GM21723 (cell line): ENCODE results near the gene MAP4K2.
"Not testable (repeated sequence)": the region's sequence is repeated elsewhere in the genome, so short reads cannot be mapped to it uniquely, and the experiment has no call there.

ENCODE experiments used
- ATAC-seq: cut with Tn5 transposase; IDR thresholded peaks from one replicate; pipeline ENCODE4 v1.9.1; 2021; ENCODE audit warnings: mild to moderate bottlenecking, moderate library complexity; ENCODE audit not compliant: unreplicated experiment

MAP4K2 gene

DNA sequence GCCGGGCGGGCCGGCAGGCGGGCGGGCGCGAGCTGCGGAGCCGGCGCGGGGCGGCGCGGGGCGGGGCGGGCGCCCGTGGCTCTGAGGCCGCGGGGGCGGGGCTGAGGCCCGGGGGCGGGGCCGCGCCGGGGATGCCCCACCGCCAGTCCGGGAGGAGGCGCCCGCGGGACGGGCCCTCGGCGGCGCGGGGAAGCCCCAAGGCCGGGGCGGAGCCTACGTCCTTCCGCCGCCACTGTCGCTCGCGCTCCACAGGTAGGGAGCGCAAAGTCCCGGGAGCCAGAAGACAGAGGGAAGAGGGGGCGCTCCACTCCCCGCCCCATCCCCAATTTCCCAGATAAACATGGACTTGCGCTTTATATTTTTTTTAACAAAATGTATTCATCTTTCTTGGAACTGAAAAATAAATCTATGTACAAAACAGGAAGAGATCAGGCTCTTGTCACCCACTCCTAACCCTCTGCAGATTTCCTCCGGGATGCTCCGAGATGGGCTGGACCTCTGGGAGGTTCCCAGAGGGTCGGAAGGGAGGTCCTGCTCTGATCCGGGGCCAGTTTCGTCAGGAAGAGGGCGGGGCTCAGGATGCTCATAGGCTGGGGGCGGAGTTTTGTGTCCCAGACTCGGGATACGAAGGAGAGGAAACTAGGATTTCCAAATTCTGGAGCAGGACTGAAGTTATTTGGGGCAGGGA lies at the start of gene MAP4K2:
Gene MAP4K2, minus strand, starts transcription at position 57 of the 688 bp plus-strand sequence. CDS start 65 bp downstream, outside the sequence.
- peak; percentile 63 for ATAC-seq

GRCh38 chr11:64851831-64852351 lies 48.9 kb upstream of the MAP4K2 start:
- ATAC-seq = peak; percentile 13

DNA sequence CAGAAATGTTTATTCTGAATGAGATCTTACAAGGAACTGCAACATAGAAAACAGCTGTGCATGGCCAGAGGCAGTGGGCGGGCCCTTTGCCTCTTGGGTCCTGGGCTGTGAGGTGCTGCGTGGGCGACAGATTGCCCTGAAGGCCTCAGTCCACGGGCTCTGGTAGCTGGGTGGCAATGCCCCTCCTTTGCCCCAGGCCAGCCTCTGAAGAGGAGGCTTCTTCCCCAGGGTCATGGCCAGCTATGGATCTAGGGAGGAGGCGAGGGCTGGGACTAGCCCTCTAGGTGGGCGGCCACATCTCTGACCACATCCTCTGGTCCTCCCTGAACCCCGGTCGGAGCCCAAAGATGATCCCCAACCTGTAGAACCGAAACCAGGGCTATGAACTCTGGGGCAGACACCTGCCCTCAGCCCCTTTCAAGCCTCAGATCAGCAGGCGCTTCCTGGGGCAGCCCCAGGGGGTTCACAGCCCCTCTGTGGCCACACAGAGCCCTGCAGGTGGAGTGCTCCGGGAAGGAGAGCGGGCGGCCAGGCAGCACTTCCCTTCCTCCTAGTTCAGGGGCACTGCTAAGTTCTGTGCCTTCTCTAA lies 48.1 kb upstream of the MAP4K2 start:
- peak; percentile 65 for ATAC-seq

GRCh38 chr11:64849598-64850356 lies 46.8 kb upstream of the MAP4K2 start:
- ATAC-seq = no peak

- ATAC-seq = no peak
Measured at GRCh38 chr11:64848826-64849597, 46.0 kb upstream of the MAP4K2 start.

- no peak for ATAC-seq
Measured at GRCh38 chr11:64848214-64848825, 45.3 kb upstream of the MAP4K2 start.

DNA sequence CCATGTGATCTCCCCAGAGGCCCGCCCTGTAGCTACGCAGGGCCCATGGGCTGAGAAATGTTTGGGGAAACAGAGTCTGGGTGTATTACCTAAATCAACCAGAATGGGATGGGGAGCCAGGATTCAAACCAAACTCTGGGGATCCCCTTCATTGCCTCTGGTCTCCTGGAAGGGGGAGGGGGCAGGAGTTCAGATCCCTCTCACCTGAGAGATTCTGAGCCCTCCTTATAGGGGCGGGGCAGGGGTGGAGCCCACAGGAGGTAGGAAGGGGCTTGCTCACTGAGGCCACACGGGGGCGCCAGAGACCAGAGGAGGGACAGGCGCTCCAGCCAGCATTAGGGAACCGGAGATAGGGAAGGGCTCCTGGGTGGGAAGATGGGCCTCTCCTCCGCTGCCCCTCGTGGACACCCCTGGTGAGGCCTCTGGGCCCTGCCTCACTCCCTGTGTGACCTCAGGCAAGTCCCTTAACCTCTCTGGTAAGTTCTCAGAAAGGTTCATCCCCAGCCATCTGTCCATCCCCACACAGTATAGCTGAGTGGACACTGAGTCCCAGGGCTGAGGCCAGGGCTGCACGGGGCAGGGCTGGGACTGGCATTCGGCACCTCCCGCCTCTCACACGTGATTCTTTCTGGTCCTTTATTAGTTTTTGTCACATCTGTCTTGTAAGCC lies 44.1 kb upstream of the MAP4K2 start:
- no peak for ATAC-seq

DNA sequence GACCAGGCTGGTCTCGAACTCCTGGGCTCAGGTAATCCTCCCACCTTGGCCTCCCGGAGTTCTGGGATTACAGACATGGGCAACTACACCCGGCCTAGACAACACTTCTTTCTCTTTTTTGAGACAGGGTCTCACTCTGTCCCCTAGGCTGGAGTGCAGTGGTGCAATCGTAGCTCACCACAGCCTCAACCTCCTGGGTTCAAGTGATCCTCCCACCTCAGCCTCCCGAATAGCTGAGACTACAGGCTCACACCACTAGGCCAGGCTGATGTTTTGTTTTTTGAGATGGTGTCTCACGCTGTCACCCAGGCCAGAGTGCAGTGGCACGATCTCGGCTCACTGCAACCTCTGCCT lies 42.7 kb upstream of the MAP4K2 start:
- not testable (repeated sequence) for ATAC-seq

DNA sequence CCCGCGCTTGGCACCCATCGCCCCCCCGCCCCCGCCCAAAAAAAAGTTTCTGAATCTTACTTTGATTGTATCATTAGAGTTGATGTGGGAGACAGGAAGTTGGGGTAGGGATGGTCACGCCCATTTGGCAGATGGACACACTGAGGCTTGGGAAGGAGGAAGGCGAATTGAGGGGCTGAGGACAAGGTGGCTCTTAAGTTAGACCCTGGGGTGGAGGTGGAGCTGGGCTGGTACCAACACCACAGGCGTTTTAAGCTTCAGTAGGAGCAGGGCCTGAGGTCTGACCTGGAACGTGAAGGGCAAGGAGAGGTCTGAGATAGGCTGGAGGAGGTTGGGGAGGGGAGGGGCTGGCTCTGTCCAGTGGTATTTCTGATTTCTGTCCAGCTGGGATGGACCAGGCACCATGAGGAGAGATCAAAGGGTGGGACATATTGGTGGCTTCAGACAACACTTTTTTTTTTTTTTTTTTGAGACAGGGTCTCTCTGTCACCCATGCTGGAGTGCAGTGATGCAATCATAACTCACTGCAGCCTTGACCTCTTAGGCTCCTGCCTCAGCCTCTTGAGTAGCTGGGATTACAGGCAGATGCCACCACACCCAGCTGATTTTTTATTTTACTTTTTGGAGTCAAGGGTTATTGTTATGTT lies 42.2 kb upstream of the MAP4K2 start:
- no peak for ATAC-seq

DNA sequence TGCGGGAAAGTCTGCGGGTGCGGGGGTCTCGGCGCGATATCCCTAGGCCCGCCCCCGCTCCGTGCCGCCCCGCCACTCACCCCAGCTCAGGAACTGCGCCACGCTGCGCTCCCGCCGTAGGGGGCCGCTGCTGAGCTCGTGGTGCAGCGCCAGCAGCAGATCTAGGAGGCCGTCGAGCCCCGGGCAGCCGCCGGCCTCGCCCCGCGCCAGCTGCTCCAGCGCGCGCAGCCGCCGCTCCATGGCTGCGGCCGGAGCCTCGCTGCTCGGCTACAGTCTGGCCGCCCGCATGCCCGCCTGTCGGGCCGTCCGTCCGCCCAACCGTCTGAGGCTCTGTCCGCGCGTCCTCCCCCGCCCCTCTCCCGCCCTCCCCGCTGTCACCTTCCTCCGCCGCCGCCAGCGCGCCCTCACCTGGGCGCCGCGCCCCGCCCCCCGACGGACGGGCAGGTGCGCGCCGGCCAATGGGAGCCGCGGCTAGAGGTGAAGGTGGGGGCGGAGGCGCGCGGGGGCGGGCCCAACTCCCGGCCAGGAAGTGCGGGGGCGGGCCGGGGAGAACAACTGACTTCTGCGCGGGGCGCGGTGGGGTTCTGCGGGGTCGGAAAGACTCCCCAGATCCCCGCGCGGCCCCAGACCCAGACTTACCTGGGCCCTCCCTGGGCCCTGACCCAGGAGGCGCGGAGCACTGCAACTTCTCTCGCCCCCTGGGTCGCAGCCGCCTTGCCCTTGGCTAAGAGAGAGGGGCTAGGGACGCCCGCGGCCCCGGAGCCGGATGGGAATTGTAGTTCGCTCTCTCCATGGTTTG lies 41.5 kb upstream of the MAP4K2 start, which contains the start of gene CDC42BPG:
Gene CDC42BPG, minus strand, starts transcription at position 324 of the 799 bp plus-strand sequence. Its CDS starts 84 bp downstream, at position 240.
- no peak for ATAC-seq

DNA sequence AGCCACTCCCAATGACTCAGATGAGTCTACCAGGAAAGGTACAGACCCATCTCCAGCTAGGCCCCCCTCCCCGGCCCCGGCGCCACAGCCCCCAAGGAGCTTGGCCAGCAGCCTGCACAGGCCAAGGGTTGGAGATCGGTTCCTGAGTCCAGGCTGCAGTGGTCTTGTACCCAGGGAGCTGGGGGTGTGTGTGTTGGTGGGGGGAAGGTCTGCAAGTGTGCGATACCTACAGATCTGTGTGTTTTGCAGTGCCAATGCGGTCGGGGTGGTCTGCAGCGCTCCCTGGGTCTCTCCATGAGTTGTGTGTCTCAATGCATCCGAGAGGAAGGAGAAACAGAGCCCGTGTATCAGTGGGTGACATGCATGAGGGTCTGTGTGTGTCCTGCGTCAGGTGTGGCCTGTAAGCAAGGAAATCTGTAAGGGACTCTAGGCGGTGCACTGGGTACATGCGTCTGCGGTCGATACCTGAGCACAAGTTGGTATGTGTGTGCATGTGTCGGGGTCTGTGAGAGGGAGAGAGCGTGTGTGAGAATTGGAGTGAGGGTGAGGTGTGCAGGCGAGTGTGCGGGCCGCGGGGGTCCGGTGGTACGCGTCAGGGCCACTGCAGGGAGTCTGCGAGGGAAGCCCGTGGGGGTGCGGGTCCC lies 40.8 kb upstream of the MAP4K2 start:
- ATAC-seq = no peak

DNA sequence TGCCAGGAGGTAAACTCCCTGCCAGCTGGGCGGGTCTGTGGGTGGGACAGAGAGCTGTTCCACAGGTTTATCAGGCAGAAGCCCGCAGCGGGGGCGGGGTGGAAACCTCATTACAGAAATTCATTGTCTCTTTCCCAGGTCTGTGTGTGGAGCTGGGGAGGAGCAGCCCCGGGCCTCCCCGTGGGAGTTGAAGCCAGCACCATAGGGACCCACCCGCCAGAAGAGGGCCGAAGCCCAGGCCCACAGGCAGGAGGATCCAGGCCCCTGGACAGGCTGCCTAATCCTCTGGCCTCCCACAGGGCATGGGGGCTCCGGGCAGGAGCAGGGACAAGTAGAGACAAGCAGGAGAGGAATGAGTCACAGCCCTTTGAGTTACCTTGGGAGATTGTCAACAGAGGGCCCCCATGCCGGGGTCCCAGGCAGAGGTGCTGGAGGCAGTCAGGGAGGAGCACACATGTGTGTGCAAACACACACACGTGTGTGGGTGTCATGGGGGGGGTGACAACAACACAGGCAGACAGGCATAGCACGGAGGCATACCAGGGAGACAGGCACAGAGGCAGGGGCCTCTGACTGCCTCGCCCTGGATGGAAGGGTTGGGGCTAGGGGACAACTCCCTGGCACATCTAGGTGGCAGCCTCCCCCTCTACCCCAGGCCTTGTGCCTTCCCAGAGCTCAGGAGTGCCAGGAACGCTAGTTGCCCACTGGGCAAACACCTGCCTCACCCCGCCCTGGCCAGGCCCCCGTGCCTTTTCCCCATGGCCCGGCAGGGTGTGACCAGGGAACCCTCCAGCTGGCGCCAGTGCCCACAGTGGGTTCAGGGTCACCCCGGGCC lies 40.1 kb upstream of the MAP4K2 start:
- ATAC-seq = no peak

GRCh38 chr11:64842366-64842759 lies 39.3 kb upstream of the MAP4K2 start:
- ATAC-seq = no peak

DNA sequence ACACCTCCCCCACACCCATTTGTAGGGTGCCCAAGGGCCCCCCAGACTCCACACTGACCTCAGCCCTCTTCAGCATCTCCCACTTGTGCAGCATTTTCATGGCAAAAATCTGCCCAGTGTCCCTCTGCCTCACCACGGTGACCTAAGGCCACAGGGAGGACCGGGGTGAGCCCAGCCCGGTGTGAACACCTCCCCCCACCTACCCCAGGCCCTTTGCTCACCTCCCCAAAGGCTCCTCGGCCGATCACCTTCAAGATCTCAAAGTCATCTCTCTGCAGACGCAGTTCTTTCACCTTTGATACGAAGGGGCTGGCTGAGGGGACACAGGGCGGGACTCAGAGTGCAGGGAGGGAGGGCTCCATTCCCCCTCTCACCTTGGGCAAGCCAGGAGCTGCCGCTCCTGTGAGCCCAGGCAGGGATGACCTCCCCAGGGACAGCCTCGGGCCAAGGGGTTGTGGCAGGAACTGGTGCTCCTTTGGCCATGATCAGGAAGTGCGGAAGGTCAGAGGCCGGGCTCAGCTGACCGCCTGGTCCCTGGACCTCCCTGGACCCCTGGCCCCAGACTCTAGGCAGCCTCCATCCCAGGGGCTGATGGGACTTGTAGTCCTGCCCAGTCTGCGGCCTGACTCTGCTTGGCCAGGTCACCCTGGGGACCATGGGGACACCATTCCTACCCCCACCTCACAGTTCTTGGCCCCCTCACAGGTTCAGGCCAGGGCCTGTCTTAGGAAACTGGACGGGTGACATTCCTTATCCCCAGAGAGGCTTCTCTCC lies 38.8 kb upstream of the MAP4K2 start:
- ATAC-seq = no peak

GRCh38 chr11:64839887-64840782 lies 37.1 kb upstream of the MAP4K2 start:
- no peak for ATAC-seq

DNA sequence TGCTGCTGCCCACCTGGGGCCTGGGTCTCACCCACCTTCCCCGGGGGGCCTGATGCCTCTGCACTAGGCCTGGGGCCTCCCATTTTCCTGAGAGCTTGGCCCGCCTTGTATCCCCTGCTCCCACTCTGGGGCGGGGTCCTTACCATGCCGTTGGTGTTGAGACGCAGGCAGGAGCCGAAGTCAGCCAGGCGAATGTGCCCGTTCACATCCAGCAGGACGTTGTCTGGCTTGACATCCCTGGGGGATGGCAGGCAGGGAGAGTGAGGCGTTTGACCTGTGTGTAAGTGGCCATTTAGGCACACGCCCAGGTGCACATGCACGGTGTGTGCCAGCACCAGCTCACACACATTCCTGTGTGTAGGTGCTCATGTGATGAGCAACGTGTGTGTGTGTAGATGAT lies 36.3 kb upstream of the MAP4K2 start:
- no peak for ATAC-seq
